Caco-2 (cell line): ENCODE measurements around the gene SLC52A3. TPM values are rescaled to one million over a fixed set of nuclear protein-coding genes. Genes with fewer than 3 reads are reported as not detected.
A peak's percentile ranks its signal among the peaks of the same experiment; 100 is the strongest.

ENCODE experiments used
- BruUV-seq: library from RNA; stranded (reverse); fragments of 400-500 nt; replicated peaks from 2 replicates; lab custom pipeline; 2021; lab: Mats Ljungman, UMichigan
- CTCF ChIA-PET: fragments of 300-600 bp; sonication (Branson Sonifier 250); formaldehyde crosslinking; loops from one replicate; lab custom pipeline; 2022; ENCODE audit warnings: antibody characterized with exemption; lab: Charles Lee
- POLR2A ChIA-PET: fragments of 300-600 bp; sonication (Branson Sonifier 250); formaldehyde crosslinking; loops from one replicate; lab custom pipeline; 2022; ENCODE audit warnings: antibody characterized with exemption; lab: Charles Lee
- DNase-seq, 2 experiments: peaks; one replicate each; pipeline versions ENCODE4 v3.0.0 to v3.0.0-alpha.2; 2020 to 2022
- H3K27me3 ChIP-seq: replicated peaks from 2 replicates; pipeline ENCODE4 v1.6.0; 2011; ENCODE audit warnings: low read length; ENCODE audit not compliant: control insufficient read depth, insufficient read depth
- H3K36me3 ChIP-seq: 2 replicates; pipeline ENCODE4 v1.5.1; 2011; ENCODE audit warnings: low read length; ENCODE audit not compliant: control insufficient read depth, insufficient read depth
- H3K4me1 ChIP-seq: fragments of 250-450 bp; sonication (Bioruptor Pico); 2 replicates; pipeline ENCODE4 v1.5.1; 2020; ENCODE audit warnings: mild to moderate bottlenecking
- H3K4me3 ChIP-seq: 2 replicates; pipeline ENCODE4 v1.5.1; 2011; ENCODE audit warnings: low read depth, mild to moderate bottlenecking, control low read depth, low read length
- H3K9me3 ChIP-seq: fragments of 250-450 bp; sonication (Bioruptor Pico); 2 replicates; pipeline ENCODE4 v1.5.1; 2020; ENCODE audit warnings: mild to moderate bottlenecking, moderate library complexity
- H3K27ac Mint-ChIP-seq: one replicate; pipeline ENCODE4 v1.8.0; 2022; ENCODE audit warnings: mixed read lengths; ENCODE audit not compliant: unreplicated experiment
- H3K27me3 Mint-ChIP-seq: one replicate; pipeline ENCODE4 v1.8.0; 2022; ENCODE audit warnings: mixed read lengths; ENCODE audit not compliant: insufficient read depth, unreplicated experiment
- H3K36me3 Mint-ChIP-seq: one replicate; pipeline ENCODE4 v1.8.0; 2022; ENCODE audit warnings: mild to moderate bottlenecking, mixed read lengths; ENCODE audit not compliant: insufficient read depth, unreplicated experiment
- H3K4me1 Mint-ChIP-seq: one replicate; pipeline ENCODE4 v1.8.0; 2022; ENCODE audit warnings: low read depth, mixed read lengths; ENCODE audit not compliant: unreplicated experiment
- H3K4me3 Mint-ChIP-seq: one replicate; pipeline ENCODE4 v1.8.0; 2022; ENCODE audit warnings: mild to moderate bottlenecking, moderate library complexity, mixed read lengths; ENCODE audit not compliant: unreplicated experiment
- H3K9me3 Mint-ChIP-seq: one replicate; pipeline ENCODE4 v1.8.0; 2022; ENCODE audit warnings: mixed read lengths; ENCODE audit not compliant: unreplicated experiment
- intact Hi-C: fragments of 100-400 bp; cut with micrococcal nuclease; formaldehyde crosslinking; loops from one replicate; pipeline ENCODE4 v1.10.0; 2022; ENCODE audit not compliant: unreplicated experiment
- total RNA-seq: library from RNA; stranded (reverse); gene quantifications from 2 replicates; pipeline ENCODE4 v1.2.3, GENCODE V29; 2022
- TF ChIP-seq, protein P1 (sequence below), 2 experiments: fragments of 200-600 bp in 1 of 2; IDR thresholded peaks; 1 replicate in 1 of 2; 2 replicates in 1 of 2; pipeline versions ENCODE4 v1.5.1 to v1.8.0; 2011 to 2022; ENCODE audit warnings: antibody characterized with exemption in 1 of 2, control low read depth in 1 of 2, inconsistent platforms in 1 of 2, low read depth in 1 of 2, low read length in 1 of 2, mild to moderate bottlenecking in 1 of 2, moderate library complexity in 1 of 2; ENCODE audit not compliant: insufficient read depth in 1 of 2, severe bottlenecking in 1 of 2, unreplicated experiment in 1 of 2

The SLC52A3 gene
- total RNA-seq, 1 experiment from 2014 or later: 0.50 TPM

GRCh38 chr20:779771-780170 is 11.5 kb upstream of the SLC52A3 start:
- POLR2A ChIA-PET: no interaction called here
- no peaks in the 10 kb centered on the region for H3K27me3 Mint-ChIP-seq
- no peaks in the 10 kb centered on the region for H3K36me3 Mint-ChIP-seq
- Histone ChIP-seq H3K9me3 (peaks cover 16% of the 10 kb centered on the region), H3K27me3 (no peaks in the 10 kb centered on the region), H3K36me3 (no peaks in the 10 kb centered on the region), H3K4me3 (no peak overlapping the region), H3K4me1 (peaks cover 11% of the 10 kb centered on the region; the same call in 1 of the 2 replicates)
- no TSS peak for BruUV-seq
- DNase-seq: no peak
- H3K4me3 Mint-ChIP-seq: no peak overlapping the region
- TF ChIP-seq, protein P1, sequence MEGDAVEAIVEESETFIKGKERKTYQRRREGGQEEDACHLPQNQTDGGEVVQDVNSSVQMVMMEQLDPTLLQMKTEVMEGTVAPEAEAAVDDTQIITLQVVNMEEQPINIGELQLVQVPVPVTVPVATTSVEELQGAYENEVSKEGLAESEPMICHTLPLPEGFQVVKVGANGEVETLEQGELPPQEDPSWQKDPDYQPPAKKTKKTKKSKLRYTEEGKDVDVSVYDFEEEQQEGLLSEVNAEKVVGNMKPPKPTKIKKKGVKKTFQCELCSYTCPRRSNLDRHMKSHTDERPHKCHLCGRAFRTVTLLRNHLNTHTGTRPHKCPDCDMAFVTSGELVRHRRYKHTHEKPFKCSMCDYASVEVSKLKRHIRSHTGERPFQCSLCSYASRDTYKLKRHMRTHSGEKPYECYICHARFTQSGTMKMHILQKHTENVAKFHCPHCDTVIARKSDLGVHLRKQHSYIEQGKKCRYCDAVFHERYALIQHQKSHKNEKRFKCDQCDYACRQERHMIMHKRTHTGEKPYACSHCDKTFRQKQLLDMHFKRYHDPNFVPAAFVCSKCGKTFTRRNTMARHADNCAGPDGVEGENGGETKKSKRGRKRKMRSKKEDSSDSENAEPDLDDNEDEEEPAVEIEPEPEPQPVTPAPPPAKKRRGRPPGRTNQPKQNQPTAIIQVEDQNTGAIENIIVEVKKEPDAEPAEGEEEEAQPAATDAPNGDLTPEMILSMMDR (IDR thresholded peaks at IDR 0.05; ENCODE audit: insufficient read depth in 1 of 2, low read depth in 1 of 2, low read length in 1 of 2, severe bottlenecking in 1 of 2, unreplicated experiment in 1 of 2): no peak
- intact Hi-C loops: no loop called here
- peaks cover 19% of the 10 kb centered on the region for H3K9me3 Mint-ChIP-seq
- CTCF ChIA-PET: no interaction called here
- no peaks in the 10 kb centered on the region for H3K4me1 Mint-ChIP-seq
- no peak overlapping the region for H3K27ac Mint-ChIP-seq

GRCh38 chr20:776165-776564 is 7.9 kb upstream of the SLC52A3 start:
- H3K9me3 Mint-ChIP-seq: no peaks in the 10 kb centered on the region
- peaks cover 4% of the 10 kb centered on the region for H3K36me3 Mint-ChIP-seq
- Histone ChIP-seq H3K9me3 (no peaks in the 10 kb centered on the region), H3K36me3 (no peaks in the 10 kb centered on the region), H3K4me1 (peaks cover 11% of the 10 kb centered on the region; the same call in 1 of the 2 replicates), H3K27me3 (no peaks in the 10 kb centered on the region), H3K4me3 (no peak overlapping the region)
- no peak overlapping the region for H3K4me3 Mint-ChIP-seq
- intact Hi-C loops: no loop called here
- H3K27ac Mint-ChIP-seq: no peak overlapping the region
- ChIA-PET POLR2A (no interaction called here), CTCF (interaction anchor here (1.3 kb wide), 1 partner anchor 37 kb away, joined by 3 read pairs; no protein-coding TSS in a partner anchor)
- no peak for DNase-seq
- H3K27me3 Mint-ChIP-seq: peaks cover 4% of the 10 kb centered on the region
- BruUV-seq: no TSS peak
- H3K4me1 Mint-ChIP-seq: peaks cover 14% of the 10 kb centered on the region
- TF ChIP-seq, protein P1 (IDR thresholded peaks at IDR 0.05; ENCODE audit: insufficient read depth in 1 of 2, low read depth in 1 of 2, low read length in 1 of 2, severe bottlenecking in 1 of 2, unreplicated experiment in 1 of 2): no peak

GRCh38 chr20:775679-776135 is 7.4 kb upstream of the SLC52A3 start:
- peaks cover 4% of the 10 kb centered on the region for H3K36me3 Mint-ChIP-seq
- H3K27me3 ChIP-seq: no peaks in the 10 kb centered on the region
- peaks cover 4% of the 10 kb centered on the region for H3K27me3 Mint-ChIP-seq
- H3K4me3 ChIP-seq: no peak overlapping the region
- TF ChIP-seq, protein P1 (IDR thresholded peaks at IDR 0.05; ENCODE audit: insufficient read depth in 1 of 2, low read depth in 1 of 2, low read length in 1 of 2, severe bottlenecking in 1 of 2, unreplicated experiment in 1 of 2): no peak
- no peak overlapping the region for H3K27ac Mint-ChIP-seq
- no peaks in the 10 kb centered on the region for H3K9me3 Mint-ChIP-seq
- no peak overlapping the region for H3K4me3 Mint-ChIP-seq
- H3K4me1 ChIP-seq: peaks cover 11% of the 10 kb centered on the region; the same call in 1 of the 2 replicates
- BruUV-seq: no TSS peak
- H3K4me1 Mint-ChIP-seq: peaks cover 14% of the 10 kb centered on the region
- CTCF ChIA-PET: interaction anchor here (0.6 to 1.3 kb wide), 2 partner anchors 37 to 131 kb away, joined by 3 read pairs; no protein-coding TSS in a partner anchor
- no peaks in the 10 kb centered on the region for H3K9me3 ChIP-seq
- DNase-seq: peak; percentile 18 to 69
- no peaks in the 10 kb centered on the region for H3K36me3 ChIP-seq
- intact Hi-C loops: no loop called here
- POLR2A ChIA-PET: no interaction called here
